Mononuclear cell (primary cell): Measurements from ENCODE around the gene ATG4D. TPM values are rescaled to one million over a fixed set of nuclear protein-coding genes. Genes with fewer than 3 reads are reported as not detected.
A peak's percentile ranks its signal among the peaks of the same experiment; 100 is the strongest.

Experiments
- H3K27me3 ChIP-seq: 2 replicates; pipeline ENCODE4 v1.6.0; 2011; ENCODE audit warnings: low read length, control low read depth; ENCODE audit not compliant: insufficient read depth
- H3K4me1 ChIP-seq: 2 replicates; pipeline ENCODE4 v1.5.1; 2011; ENCODE audit warnings: mild to moderate bottlenecking, low read length, control low read depth; ENCODE audit not compliant: insufficient read depth
- H3K4me3 ChIP-seq: 2 replicates; pipeline ENCODE4 v1.5.1; 2011; ENCODE audit warnings: mild to moderate bottlenecking, low read length, moderate library complexity
- H3K9me3 ChIP-seq: 2 replicates; pipeline ENCODE4 v1.5.1; 2011; ENCODE audit warnings: low read depth, mild to moderate bottlenecking, control low read depth, low read length
- total RNA-seq: library from RNA; depleted of rRNA; stranded (reverse); fragments of >200 nt; gene quantifications from one replicate; pipeline ENCODE4 v1.2.3, GENCODE V29; 2012

Gene ATG4D
- total RNA-seq, 1 donor = 30.7 TPM

- H3K9me3 ChIP-seq = no peaks in the 10 kb centered on the region
- peaks cover 48% of the 10 kb centered on the region for H3K4me1 ChIP-seq
- H3K4me3 ChIP-seq = peak overlapping the region; percentile 92
- no peaks in the 10 kb centered on the region for H3K27me3 ChIP-seq
Measured at GRCh38 chr19:10602330-10603083, 58.8 kb downstream of the ATG4D start.

Other genes starting within 250 kb of the ATG4D start
- gene ZGLP1, start 234.1 kb upstream of the ATG4D start, total RNA-seq = 1.6 TPM
- 1.5 TPM for gene FDX2, start 227.9 kb upstream of the ATG4D start, total RNA-seq
- 9.6 TPM for gene RAVER1, start 210.4 kb upstream of the ATG4D start, total RNA-seq
- 151 TPM for gene ICAM3, start 204.3 kb upstream of the ATG4D start, total RNA-seq
- gene TYK2, start 163.3 kb upstream of the ATG4D start, total RNA-seq = 93.2 TPM
- gene CDC37, start 140.4 kb upstream of the ATG4D start, total RNA-seq = 114 TPM
- gene PDE4A, start 123.4 kb upstream of the ATG4D start, total RNA-seq = 7.2 TPM
- gene KEAP1, start 40.5 kb upstream of the ATG4D start, total RNA-seq = 10.4 TPM
- 36.9 TPM for gene S1PR5, start 26.5 kb upstream of the ATG4D start, total RNA-seq
- gene KRI1, start 22.1 kb downstream of the ATG4D start, total RNA-seq = 6.7 TPM
- gene CDKN2D, start 25.1 kb downstream of the ATG4D start, total RNA-seq = 84.0 TPM
- gene AP1M2, start 43.4 kb downstream of the ATG4D start, total RNA-seq = 0.63 TPM
- 57.1 TPM for gene SLC44A2, start 81.6 kb downstream of the ATG4D start, total RNA-seq
- gene ILF3, start 110.4 kb downstream of the ATG4D start, total RNA-seq = 212 TPM
- gene QTRT1, start 157.5 kb downstream of the ATG4D start, total RNA-seq = 13.9 TPM
- gene DNM2, start 174.2 kb downstream of the ATG4D start, total RNA-seq = 149 TPM